IPS-15b (cell line): Measurements from ENCODE around the gene FMNL2.
"Not testable (repeated sequence)": the region's sequence is repeated elsewhere in the genome, so short reads cannot be mapped to it uniquely, and the experiment has no call there.

Experiments used
- H3K27me3 ChIP-seq: one replicate; pipeline ENCODE4 v1.6.1; 2013; ENCODE audit warnings: low read length; ENCODE audit not compliant: control insufficient read depth, insufficient read depth
- H3K36me3 ChIP-seq: one replicate; pipeline ENCODE4 v1.6.1; 2013; ENCODE audit warnings: low read length; ENCODE audit not compliant: control insufficient read depth, insufficient read depth
- H3K4me1 ChIP-seq: one replicate; pipeline ENCODE4 v1.6.1; 2013; ENCODE audit warnings: mild to moderate bottlenecking, low read length; ENCODE audit not compliant: control insufficient read depth, insufficient read depth
- H3K4me3 ChIP-seq: one replicate; pipeline ENCODE4 v1.5.1; 2013; ENCODE audit warnings: low read depth, low read length
- H3K9ac ChIP-seq: one replicate; pipeline ENCODE4 v1.6.1; 2013; ENCODE audit warnings: low read depth, mild to moderate bottlenecking, low read length
- H3K9me3 ChIP-seq: one replicate; pipeline ENCODE4 v1.6.1; 2013; ENCODE audit warnings: mild to moderate bottlenecking, low read length; ENCODE audit not compliant: control insufficient read depth, insufficient read depth

FMNL2 gene

DNA sequence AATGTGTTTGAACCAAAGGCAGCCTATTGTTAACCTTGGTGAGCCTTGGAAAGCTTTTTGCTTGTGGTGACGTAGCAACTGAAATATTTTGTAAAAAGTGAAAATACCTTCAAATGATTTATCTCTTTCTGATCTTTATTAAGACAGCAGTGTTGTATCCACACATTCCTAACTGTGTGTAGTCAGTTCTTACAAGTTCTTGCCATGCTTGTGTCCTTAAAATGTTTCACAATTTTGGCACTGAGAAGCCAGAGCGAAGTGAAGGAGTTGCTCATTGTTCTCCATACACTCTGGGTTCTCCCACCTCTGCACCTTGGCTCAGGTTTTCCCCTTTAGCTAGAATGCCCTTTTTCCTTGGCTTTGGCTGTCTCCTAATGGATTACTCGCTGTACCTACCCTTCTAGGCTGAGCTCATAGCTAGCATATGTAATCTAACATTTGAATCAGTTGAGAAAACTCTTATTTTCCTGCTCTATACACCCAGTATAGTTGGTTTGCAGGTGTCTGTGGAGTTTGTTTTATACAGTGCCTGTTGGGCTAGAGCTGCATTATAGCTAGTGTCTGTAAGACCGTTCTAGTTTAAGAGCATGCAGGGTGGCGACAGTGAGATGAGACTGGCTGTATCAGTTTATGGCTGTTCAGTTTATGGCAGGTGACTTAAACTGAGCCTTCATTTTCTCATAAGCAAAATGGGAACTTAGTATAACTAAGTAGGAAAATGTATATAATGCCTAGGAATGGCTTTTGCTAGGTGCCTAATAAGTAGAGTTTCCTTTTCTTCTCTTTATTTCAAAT lies 45.5 kb downstream of the FMNL2 start:
- Histone ChIP-seq H3K36me3 (no peaks in the 10 kb centered on the region), H3K9ac (no peak overlapping the region), H3K4me3 (no peak overlapping the region), H3K9me3 (no peaks in the 10 kb centered on the region), H3K27me3 (no peaks in the 10 kb centered on the region), H3K4me1 (peaks cover 11% of the 10 kb centered on the region)

DNA sequence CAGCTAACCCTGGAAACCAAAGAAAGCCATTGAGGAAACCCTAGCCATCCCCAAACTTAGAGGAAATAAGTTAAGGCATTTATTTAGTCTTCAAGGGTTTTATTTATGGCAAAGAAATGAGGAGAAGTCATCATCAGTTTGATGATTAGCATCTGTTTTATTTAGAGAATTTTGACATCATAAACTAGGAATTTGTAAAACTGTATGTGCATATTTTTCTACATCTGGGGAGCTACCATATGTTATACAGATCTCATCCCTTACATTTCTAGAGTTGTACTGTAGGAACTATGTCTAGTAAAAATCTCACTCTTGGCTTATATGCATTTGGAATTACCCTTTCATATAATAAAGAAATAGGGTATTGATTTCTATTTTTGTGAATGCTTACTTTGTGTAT lies 48.7 kb downstream of the FMNL2 start:
- no peaks in the 10 kb centered on the region for H3K36me3 ChIP-seq
- H3K9me3 ChIP-seq = no peaks in the 10 kb centered on the region
- H3K27me3 ChIP-seq = no peaks in the 10 kb centered on the region
- H3K4me3 ChIP-seq = no peak overlapping the region
- H3K4me1 ChIP-seq = peaks cover 11% of the 10 kb centered on the region
- no peak overlapping the region for H3K9ac ChIP-seq

DNA sequence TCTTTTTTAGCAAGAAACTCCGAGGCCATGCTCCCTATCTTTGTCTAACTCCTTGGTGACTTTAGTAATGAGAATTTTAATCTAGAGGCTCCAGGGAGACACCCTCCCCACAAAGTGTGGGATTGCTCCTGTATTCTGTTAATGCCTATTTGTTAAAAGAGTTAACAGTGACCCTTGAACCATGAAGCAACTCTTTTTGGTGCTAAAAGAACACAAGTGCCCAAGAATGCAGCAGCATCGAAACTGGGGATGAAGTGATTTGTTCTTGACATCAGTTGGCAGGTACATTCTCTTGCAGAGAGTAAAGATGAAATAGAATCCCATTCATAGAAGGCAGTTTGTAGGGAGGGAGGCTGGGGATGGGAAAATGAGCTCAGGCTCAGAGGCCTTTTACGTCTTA lies 50.0 kb downstream of the FMNL2 start:
- no peaks in the 10 kb centered on the region for H3K27me3 ChIP-seq
- H3K4me3 ChIP-seq = no peak overlapping the region
- H3K4me1 ChIP-seq = peaks cover 11% of the 10 kb centered on the region
- H3K9ac ChIP-seq = no peak overlapping the region
- H3K9me3 ChIP-seq = no peaks in the 10 kb centered on the region
- H3K36me3 ChIP-seq = no peaks in the 10 kb centered on the region

DNA sequence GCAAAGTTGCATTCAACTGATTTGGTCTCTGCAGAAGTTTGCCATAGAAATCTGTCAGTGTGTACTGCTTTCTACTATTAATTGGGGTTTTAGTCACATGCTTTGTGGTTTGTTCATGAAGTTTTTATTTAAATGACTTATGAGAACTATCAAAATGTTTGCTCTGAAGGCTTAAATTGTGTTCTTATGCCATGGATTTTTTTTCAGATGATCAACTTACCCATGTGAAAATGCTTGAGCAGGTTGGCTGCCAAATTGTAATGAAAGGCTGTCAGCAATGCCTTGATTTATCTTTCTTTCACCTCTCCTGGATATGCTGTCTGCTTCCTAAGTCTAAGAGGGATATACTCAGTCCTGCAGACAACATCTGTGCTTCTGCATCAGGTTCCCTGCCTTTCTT lies 50.7 kb downstream of the FMNL2 start:
- Histone ChIP-seq H3K4me1 (peaks cover 5% of the 10 kb centered on the region), H3K9ac (no peak overlapping the region), H3K9me3 (no peaks in the 10 kb centered on the region), H3K4me3 (no peak overlapping the region), H3K27me3 (no peaks in the 10 kb centered on the region), H3K36me3 (no peaks in the 10 kb centered on the region)

DNA sequence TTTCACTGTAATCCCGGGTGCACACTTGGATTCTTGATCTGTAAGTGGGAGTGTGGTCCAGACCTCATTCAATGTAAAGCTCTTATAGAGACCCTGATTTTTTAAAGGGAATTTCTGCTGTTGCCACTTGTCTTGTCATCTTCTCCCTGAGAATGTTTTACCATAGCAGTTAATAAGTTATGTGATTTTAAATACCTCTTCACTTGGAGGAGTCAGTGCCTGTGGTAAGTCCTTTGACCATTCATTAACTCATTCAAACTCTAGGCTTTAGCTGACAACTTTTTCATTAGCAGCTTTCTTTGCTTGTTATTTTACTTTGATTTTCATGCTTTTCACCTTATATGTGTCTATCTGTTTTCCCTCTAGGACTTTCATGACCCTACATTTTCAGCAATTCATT lies 51.3 kb downstream of the FMNL2 start:
- Histone ChIP-seq H3K36me3 (no peaks in the 10 kb centered on the region), H3K9me3 (no peaks in the 10 kb centered on the region), H3K4me3 (no peak overlapping the region), H3K27me3 (no peaks in the 10 kb centered on the region), H3K4me1 (peaks cover 2% of the 10 kb centered on the region), H3K9ac (no peak overlapping the region)

DNA sequence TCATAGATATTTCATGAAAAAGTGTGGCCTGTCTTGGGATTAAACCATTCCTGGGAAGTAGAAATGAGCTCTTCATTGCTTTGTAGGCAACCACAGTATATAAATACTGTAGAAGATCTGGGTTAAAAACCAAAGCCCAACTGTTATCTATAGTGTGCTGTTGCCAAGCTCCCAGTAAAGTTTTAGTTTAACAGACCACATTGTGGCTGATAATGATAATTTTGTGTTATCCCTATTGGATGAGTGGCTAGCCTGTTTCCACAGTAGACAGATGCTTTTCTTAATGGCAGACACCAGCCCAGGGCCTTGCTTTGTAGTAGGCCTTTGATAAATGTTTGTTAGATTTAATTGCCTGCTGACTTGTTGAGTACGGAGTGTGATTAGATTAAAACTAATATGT lies 52.1 kb downstream of the FMNL2 start:
- Histone ChIP-seq H3K27me3 (no peaks in the 10 kb centered on the region), H3K4me3 (no peak overlapping the region), H3K36me3 (no peaks in the 10 kb centered on the region)

DNA sequence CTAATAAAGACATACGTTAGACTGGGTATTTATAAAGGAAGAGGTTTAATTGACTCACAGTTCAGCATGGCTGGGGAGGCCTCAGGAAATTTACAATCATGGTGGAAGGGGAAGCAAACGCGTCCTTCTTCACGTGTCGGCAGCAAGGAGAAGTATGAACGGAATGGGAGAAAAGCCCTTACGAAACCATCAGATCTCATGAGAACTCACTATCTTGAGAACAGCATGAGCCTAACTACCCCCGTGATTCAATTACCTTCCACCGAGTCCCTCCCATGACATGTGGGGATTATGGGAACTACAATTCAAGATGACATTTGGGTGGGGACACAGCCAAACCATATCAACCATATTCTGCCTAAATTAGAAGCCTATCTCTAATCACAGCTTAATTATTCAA lies 53.3 kb downstream of the FMNL2 start:
- H3K27me3 ChIP-seq, H3K4me1 ChIP-seq, H3K9ac ChIP-seq, H3K36me3 ChIP-seq, H3K4me3 ChIP-seq, H3K9me3 ChIP-seq: not testable (repeated sequence)

More for the DNA sequence above, 52.1 kb downstream of the FMNL2 start:
- no peak overlapping the region for H3K9ac ChIP-seq
- no peaks in the 10 kb centered on the region for H3K9me3 ChIP-seq
- no peaks in the 10 kb centered on the region for H3K4me1 ChIP-seq

DNA sequence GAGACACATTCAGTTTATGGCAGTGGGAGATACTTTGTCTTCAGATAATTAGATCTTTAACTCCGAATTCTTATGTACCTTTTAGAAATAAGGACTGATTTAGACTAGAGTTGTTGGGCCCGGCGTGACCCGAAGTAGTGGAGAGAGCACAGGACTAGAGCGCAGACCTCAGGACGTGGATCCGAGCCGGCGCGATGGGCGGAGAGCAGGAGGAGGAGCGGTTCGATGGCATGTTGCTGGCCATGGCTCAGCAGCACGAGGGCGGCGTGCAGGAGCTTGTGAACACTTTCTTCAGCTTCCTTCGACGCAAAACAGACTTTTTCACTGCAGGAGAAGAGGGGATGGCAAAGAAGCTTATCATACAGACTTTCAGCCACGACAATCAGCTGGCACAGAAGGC lies 54.5 kb downstream of the FMNL2 start:
- Histone ChIP-seq H3K4me3 (no peak overlapping the region), H3K4me1 (no peaks in the 10 kb centered on the region), H3K27me3 (no peaks in the 10 kb centered on the region), H3K9me3 (no peaks in the 10 kb centered on the region), H3K36me3 (no peaks in the 10 kb centered on the region), H3K9ac (no peak overlapping the region)

DNA sequence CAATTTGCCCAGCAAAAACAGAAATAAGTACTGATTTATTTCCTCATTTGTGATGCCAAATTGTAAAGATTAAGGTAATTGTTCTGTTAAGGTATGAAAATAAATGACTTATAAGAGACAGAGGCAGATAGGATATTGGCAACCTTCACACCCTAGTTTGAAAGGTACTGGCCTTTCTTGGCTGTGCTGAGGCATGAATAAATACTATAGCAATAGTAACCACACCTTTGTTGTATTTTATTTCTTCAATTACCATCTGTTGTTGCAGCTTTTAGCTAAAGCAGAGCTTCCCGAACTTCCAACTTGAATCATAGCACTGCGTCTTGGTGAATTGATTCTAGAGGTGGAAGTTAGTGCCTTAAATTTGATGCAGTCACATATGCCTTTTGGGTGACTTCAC lies 55.9 kb downstream of the FMNL2 start:
- Histone ChIP-seq H3K4me3 (no peak overlapping the region), H3K9me3 (no peaks in the 10 kb centered on the region), H3K36me3 (no peaks in the 10 kb centered on the region), H3K27me3 (no peaks in the 10 kb centered on the region), H3K4me1 (peaks cover 7% of the 10 kb centered on the region), H3K9ac (no peak overlapping the region)

DNA sequence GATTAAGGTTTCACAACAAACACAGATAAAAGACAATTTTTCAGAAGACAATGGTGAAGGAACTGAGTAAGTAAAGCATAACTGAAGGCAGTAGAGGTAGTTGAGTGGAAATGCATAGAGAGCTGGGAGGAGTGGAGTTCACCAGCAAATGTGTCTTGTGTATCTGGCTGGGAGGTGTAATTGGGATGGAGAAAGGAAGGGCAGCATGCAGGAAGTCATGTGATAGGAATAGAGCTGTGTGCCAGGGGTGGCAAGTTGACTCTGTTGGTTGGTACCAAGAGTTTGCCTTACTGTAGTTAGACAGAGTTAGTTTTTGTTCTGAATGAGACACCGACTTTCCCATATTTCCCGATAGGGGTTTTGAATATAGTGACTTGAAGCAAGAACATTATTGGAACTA lies 56.3 kb downstream of the FMNL2 start:
- Histone ChIP-seq H3K36me3 (no peaks in the 10 kb centered on the region), H3K4me1 (peaks cover 12% of the 10 kb centered on the region), H3K27me3 (no peaks in the 10 kb centered on the region), H3K9ac (no peak overlapping the region), H3K9me3 (no peaks in the 10 kb centered on the region), H3K4me3 (no peak overlapping the region)

DNA sequence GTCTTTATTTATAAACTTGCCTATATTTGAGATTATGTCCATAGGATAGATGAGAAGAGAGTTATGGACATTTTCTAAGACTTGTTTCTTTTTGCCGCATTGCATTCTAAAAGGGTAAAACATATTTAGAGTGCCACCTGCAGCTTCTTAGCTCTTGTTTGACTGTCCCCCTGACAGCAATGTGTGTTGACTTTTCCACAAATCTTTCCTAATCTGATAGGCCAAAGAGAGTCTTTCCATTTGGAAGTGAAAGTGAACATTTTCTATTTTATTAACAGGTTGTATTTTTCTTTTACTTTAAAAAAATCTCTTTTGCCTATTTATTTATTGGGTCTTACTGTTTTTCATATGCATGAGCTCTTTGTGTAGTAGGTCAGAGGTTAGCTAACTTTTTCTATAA lies 58.4 kb downstream of the FMNL2 start:
- no peaks in the 10 kb centered on the region for H3K36me3 ChIP-seq

DNA sequence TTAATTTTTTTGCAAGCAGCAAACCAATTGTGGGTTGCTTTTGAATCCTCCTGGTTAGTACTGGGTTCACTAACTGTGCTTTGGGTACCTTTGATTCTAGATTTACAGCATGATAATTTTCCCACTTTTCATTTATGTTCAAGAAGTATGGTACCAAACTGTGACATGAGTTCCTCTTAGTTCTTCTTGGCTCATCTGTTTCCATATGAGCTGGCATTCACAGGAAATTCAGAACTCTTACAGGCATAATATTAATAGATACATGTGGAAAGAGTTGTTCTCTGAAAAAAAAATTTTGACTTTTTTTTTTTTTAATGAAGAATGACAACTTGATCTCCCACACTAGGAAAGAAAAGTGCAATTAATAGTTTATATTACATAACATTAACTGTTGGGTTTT lies 59.4 kb downstream of the FMNL2 start:
- no peak overlapping the region for H3K9ac ChIP-seq
- H3K4me3 ChIP-seq = no peak overlapping the region
- peaks cover 13% of the 10 kb centered on the region for H3K4me1 ChIP-seq
- H3K36me3 ChIP-seq = no peaks in the 10 kb centered on the region
- no peaks in the 10 kb centered on the region for H3K27me3 ChIP-seq
- no peaks in the 10 kb centered on the region for H3K9me3 ChIP-seq

More for the DNA sequence above, 58.4 kb downstream of the FMNL2 start:
- H3K4me1 ChIP-seq = peaks cover 13% of the 10 kb centered on the region
- no peaks in the 10 kb centered on the region for H3K27me3 ChIP-seq
- H3K4me3 ChIP-seq = no peak overlapping the region
- no peaks in the 10 kb centered on the region for H3K9me3 ChIP-seq
- H3K9ac ChIP-seq = no peak overlapping the region
